HG03439 (cell line): Measurements from ENCODE around the gene NOXA1.

Source experiments
- ATAC-seq: cut with Tn5 transposase; IDR thresholded peaks from one replicate; pipeline ENCODE4 v1.9.1; 2021; ENCODE audit warnings: mild to moderate bottlenecking, moderate library complexity; ENCODE audit not compliant: unreplicated experiment

NOXA1 gene

DNA sequence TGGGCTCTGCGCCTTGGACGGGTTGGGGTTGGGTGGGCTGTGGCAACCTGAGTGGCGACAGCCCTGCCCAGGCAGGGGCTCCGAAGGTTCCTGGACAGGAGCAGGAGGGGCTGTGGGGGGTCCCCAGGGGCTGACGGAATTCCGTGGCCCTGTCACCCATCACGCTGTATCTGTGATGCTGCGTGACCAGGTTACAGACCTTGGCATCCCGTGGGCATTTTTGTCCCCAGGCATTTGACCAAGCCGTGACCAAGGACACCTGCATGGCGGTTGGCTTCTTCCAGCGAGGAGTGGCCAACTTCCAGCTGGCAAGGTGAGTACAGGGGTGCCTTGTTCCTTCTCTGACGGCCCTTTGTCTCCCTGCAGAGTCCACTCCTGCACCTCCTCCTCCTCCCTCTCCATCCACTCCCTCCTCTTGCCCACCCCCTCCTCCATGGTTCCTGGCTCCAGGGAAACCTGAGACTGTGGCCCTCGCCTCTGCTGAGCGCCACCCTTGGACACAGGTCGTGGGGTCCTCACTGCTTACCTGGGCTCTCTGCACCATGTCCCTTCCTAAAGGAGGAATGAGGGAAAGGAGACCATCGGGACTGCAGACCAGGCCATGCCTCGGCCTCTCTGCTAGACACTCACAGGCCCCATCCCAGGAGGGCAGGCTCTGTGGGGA is 3.0 kb downstream of the NOXA1 start:
- ATAC-seq: no peak

DNA sequence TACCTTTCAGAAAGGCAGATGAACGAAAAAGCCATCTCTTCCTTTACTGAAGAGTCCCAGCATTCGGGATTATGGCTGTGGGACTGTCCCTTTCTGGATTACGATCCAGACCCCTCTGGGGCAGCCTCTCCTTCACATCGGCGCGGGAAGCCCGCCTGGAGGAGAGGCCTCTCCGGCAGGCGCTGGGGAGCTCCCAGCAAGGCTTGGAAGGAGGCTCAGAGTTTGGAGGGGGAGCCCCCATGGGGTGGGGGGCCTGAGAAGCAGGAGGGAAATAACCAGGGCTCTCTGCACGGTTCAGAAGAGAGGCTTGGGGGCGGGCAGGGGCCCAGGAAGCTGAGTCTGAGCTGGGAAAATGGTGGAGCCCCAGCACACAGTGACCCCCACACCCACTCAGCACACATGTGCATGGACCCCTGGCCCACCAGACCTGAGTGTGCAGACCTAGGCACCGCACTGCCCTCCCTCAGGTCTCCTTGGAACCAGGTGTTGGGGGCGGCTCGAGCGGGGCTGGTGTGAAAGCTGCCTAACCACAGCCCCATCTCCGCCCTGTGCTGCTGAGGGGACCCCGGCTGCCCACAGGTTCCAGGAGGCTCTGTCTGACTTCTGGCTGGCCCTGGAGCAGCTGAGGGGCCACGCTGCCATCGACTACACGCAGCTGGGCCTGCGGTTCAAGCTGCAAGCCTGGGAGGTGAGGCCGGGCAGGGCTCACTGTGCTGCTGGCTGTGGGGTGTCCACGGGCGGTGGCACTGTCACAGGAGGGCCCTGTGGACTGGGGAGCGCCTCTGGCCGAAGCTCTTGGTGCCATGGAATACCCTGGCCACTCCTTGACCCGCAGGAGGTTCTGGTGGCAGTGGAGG is 4.5 kb downstream of the NOXA1 start:
- no peak for ATAC-seq

DNA sequence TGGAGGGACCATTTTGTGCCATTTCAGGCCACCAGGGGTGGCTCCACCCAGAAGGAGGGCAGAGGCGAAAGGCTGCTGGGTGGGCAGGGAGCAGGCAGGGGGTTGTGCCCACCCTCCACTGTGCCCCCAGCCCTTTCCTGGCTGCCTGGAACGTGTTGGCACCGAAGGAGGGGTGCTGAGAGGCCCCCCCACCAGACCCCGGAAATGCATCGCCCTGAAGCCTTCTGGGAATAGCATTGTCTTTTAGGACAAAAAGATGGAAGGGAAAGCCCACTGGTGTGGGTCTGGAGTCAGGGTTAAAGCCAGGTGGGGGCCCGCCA is 5.1 kb downstream of the NOXA1 start:
- no peak for ATAC-seq

DNA sequence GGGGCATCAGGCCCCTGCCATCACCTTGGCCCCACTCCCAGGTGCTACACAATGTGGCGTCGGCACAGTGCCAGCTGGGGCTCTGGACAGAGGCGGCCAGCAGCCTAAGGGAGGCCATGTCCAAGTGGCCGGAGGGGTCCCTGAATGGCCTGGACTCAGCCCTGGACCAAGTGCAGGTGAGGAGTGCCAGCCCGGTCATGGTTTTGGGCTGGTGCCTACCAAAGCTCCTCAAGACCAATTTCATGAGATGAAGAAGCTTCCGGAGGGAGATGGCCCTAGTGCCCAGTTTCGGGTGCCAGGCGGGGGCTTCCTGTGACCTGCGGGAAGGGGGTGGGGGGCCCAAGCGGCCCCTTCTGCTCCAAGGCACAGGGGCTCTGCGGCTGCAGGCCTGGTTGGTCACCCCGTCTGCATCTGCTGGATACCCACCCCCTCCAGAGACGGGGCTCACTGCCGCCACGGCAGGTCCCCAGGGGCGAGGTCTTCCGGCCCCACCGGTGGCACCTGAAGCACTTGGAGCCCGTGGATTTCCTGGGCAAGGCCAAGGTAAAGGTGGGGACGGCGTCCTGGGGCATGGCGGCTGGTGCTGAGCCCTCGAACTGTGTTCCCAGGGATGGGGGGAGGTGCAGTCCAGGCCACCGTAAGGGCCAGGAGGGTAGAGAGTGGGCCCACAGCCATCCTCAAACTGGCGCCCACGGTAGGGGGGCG is 5.8 kb downstream of the NOXA1 start:
- no peak for ATAC-seq

DNA sequence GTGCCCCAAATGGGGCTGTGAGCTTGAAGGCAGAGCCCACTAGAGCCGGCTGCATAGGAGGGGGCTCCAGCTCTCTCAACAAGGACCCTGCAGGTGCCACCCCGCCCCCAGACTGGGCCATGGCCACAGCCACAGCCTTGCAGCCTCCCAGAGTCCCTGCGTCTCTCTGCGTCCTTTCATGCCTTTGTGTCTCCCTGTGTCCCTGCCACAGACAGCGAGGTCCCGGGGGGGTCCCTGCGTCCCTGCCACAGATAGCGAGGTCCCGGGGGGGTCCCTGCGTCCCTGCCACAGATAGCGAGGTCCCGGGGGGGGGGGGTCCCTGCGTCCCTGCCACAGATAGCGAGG is 6.3 kb downstream of the NOXA1 start:
- ATAC-seq: no peak

DNA sequence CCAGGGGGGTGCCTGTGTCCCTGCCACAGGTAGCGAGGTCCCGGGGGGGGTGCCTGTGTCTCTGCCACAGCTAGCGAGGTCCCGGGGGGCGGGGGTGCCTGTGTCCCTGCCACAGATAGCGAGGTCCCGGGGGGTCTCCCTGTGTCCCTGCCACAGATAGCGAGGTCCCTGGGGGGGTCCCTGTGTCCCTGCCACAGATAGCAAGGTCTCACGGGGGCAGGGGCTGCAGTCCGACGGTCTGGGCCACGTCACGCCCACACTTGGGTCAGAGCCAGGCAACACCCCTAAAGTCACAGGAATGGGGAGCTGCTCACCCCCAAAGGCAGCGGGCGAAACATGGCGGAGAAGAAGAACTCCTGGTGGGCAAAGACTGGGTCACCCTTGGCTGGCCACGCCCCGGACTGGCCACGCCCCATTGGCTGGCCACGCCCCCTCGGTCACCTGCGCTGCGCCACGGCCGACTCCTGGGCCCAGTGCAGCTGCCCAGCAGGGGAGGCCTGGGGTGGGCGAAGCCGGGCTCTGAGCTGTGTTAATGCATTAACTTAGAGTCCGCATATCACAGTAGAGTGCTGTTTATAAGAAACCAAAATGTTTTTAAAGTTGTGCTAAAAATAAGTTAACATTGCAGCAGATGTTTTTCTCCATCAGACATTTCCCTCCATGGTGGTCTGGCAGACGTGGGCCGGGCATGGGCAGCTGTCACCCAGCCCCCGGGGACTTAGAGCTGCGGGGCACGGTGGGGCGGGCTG is 7.0 kb downstream of the NOXA1 start:
- no peak for ATAC-seq

DNA sequence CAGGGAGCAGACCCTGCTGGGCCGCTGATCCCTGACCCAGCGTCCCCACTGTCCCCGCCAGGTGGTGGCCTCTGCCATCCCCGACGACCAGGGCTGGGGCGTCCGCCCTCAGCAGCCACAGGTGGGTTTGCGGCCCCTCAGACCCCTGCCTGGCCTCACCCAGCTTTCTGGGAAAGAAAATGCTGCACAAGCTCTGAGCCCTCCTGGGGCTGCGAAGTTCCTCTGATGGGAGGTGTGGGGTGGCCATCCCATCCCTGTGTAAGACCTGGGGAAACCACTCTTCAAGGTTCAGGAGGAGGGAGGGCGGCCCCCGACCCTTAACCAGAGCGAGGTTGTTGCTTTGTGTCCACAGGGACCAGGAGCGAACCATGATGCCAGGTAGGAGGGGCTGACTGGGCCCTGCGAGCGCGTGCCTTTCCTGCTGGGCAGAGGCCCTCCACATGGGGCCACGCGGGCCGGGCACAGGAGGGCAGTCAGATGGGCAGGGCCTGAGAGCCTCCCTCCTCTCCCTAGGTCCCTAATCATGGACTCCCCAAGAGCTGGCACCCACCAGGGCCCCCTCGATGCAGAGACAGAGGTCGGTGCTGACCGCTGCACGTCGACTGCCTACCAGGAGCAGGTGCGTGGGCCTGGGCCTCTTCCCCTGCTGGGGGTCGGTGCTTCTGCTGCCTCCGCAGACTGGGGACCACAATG is 7.7 kb downstream of the NOXA1 start:
- no peak for ATAC-seq

DNA sequence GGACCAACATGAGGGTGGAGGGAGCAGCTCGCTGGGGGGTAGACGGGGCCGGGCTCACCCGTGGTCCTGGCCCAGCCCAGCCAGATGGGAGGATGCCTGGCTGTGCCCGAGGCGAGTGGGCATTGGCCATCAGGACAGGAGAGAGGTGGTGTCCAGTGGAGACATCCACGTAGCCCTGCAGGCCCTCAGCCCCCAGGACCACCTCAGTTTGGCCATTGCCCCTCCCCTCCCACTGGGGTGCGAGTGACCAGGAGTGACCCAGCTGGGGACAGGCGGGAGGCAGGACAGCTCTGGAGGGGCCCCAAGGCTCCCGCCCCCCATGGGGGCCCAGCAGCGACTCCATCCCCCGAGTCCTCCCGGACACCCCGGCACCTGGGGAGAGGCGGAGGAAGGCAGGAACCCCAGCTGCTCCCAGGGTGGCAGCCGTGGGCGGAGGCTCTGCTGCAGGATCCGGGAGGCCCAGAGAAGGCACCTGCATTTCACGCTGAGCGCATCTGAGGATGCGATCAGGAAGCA is 8.3 kb downstream of the NOXA1 start:
- no peak for ATAC-seq

DNA sequence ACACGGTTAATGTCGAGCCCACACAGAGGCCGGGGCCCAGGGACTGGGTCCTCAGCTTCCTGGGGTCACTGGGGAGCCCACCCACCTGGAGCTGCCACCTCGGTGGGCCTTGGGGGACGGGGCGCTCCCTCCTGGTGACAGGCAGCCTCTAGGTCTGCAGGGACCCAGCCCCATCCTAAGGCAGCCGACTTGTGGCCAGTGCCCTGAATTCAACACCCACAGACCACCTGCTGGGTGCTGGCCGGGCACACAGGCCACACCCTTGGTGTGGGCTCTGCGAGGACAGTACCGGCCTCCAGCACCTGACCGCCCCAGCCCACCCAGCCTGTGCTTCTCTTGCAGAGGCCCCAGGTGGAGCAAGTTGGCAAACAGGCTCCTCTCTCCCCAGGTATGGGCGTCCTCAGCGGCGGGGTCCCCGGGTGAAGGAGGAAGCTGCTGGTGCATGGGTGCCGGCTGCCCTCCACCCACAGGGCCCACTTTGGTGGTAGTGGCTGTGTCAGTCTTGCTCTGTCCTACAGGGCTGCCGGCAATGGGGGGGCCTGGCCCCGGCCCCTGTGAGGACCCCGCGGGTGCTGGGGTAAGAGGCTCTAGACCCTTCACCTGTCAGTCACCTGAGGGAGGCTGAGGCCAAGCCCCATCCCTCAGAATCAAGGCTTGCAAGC is 9.6 kb downstream of the NOXA1 start:
- ATAC-seq: no peak

DNA sequence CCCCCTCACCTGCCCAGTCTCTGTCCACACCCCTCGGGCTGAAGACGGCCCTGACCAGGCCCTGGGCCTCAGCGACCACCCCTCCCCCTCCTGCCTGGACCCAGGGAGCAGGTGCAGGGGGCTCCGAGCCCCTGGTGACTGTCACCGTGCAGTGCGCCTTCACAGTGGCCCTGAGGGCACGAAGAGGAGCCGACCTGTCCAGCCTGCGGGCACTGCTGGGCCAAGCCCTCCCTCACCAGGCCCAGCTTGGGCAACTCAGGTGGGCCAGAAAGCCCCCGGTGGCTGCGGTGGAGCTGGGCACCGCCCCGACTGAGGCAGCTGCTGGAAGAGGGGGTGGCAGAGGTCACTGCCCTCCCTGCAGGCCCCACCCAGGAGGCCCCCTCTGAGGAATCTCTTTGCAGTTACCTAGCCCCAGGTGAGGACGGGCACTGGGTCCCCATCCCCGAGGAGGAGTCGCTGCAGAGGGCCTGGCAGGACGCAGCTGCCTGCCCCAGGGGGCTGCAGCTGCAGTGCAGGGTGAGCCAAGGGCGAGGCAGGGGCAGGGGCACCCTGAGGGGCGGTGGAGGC is 10.2 kb downstream of the NOXA1 start:
- ATAC-seq: no peak

DNA sequence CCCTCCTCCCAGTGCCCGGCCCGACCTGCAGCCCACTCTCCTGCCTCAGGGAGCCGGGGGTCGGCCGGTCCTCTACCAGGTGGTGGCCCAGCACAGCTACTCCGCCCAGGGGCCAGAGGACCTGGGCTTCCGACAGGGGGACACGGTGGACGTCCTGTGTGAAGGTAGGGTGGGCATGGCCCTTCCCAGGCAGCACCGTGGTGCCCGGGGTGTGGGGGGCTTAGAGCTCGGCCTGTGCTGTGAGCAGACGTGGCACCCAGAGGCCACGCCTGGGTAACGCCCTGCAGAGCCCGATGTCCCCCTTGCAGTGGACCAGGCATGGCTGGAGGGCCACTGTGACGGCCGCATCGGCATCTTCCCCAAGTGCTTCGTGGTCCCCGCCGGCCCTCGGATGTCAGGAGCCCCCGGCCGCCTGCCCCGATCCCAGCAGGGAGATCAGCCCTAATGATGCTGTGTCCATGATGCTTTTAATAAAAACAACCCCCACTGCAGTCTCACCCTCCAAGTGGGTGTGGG is 10.8 kb downstream of the NOXA1 start:
- ATAC-seq: no peak

DNA sequence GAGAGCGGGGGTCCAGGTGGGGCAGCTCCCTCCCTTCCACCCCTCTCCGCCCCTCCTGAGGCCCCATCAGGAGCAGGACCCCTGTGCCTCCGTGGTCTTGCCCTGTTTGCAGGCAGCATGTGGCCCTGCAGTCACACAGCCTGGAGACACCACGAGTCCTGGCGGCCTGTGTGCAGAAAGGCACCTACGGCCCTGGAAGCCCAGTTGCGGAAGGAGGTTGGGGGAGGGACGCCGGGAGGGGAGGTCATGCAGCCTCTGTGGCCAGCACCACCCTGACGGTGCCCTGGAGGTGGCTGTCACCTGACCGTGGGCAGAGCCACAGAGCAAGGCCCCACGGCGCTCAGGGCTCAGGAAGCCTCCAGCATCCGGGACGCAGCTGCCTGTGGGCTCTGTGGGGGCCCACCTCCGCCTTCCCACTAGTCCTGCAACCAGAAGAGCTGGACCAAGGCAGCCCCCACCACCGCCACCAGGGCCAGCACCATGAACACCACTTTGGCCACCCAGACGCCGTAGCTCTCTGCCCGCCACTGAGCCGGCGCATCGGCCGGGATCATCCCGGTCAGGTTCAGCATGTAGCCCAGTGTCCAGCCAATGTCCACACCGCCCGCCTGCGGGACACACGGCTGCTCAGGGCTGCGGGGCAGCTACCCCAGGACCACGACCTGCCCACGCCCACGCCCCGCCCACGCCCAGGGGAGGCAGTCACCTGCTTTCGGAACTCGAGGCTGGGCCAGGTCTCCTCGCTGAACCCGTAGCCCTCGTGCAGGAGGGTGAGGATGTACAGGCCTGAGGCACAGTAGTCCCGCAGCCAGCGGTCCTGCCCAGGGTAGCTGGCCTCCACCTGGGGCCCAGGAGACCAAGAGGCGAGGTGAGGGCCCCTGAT is 11.5 kb downstream of the NOXA1 start:
- no peak for ATAC-seq

DNA sequence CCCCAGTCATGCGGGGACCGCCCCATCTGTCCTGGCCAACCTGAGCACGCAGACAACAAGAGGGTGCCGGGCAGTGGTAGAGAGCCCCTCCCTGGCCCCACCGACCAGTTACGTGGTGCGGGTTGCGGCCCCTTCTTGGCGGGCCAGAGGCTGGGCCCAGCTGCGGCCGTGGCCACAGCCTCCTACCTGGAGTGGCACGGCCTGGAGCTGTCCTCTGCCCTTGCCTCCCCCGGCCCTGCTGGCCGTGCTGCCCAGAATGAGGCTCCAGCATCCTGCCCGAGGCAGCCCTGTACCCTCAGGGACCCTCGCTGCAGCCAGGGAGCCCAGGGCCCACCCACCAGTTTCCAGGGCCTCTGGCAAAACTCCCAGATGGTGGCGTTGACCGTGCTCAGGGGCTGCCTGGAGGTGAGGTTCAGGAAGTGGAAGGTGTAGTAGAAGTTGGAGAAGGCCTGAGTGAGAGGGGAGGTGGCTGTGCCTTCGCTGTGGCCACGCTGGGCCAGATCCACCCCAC is 12.2 kb downstream of the NOXA1 start:
- ATAC-seq: no peak

DNA sequence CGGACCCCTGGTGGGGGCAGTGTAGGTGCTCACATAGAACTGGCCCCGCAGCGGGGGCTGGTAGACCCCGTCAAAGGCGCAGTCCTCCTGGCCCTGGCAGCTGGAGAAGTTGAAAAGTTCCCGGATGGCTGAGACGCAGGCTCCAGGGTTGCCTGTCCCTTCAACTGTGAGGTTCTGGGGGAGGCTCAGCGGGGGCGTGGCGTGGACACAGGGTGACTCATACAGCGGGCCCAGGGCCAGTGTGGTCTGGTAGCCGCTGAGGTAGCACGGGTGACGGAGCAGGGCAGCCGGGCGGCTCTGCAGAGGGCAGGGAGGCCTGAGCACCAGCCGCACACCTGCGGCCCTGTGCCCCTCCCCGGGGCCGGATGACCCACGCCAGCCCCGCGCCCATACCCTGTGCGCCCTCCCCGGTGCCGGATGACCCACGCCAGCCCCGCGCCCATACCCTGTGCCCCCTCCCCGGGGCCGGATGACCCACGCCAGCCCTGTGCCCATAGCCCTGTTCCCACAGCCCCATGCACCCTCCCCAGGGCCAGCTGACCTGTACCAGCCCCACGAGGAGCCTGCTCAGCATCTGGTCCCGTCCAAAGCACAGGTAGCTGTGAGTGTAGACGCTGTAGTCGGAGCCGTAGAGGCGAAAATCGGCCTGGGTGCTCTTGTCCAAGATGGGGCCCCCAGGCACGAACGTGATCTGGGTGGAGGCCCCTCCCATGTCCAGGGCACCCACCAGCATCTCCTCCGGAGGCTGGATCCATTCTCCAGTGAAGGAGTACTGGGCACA is 13.0 kb downstream of the NOXA1 start:
- no peak for ATAC-seq

DNA sequence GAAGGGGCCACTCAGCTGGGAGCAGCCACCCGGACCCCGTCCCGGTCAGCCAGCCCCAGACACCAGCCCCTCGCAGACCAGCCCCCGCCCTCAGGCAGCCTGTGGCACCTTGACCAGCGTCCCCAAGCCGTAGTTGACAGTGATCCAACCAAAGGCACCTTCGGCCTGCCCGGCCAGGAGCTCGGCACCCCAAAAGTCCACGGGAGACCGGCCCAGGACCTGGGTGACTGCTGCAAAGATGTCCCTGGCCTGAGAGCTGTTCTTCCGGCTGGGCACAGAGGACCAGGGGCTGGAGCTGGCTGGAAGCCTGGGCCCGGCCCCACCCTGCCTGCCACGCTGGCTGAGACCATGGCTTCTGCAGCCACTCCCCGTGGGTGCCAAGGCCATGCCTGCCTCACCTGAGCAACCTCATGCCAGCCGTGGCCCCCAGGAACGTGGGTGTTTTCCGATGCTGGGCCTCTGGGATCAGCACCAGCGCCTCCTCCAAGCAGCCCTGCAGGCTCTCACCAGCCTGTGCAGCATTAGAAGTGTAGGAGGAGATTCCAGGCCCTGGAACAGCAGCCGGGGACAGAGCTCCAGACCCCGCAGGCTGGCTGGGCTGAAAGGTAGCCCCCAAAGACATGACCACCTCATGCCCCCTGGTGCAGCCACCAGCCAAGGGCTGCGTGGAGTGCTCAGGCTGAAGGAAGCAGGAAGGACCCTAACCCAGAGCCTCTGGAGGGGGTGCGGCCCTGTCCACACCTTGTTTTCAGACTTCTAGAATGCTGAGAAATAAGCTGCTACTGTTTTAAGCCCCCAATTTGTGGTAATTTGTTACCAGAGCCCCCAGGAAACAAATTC is 13.8 kb downstream of the NOXA1 start:
- no peak for ATAC-seq

DNA sequence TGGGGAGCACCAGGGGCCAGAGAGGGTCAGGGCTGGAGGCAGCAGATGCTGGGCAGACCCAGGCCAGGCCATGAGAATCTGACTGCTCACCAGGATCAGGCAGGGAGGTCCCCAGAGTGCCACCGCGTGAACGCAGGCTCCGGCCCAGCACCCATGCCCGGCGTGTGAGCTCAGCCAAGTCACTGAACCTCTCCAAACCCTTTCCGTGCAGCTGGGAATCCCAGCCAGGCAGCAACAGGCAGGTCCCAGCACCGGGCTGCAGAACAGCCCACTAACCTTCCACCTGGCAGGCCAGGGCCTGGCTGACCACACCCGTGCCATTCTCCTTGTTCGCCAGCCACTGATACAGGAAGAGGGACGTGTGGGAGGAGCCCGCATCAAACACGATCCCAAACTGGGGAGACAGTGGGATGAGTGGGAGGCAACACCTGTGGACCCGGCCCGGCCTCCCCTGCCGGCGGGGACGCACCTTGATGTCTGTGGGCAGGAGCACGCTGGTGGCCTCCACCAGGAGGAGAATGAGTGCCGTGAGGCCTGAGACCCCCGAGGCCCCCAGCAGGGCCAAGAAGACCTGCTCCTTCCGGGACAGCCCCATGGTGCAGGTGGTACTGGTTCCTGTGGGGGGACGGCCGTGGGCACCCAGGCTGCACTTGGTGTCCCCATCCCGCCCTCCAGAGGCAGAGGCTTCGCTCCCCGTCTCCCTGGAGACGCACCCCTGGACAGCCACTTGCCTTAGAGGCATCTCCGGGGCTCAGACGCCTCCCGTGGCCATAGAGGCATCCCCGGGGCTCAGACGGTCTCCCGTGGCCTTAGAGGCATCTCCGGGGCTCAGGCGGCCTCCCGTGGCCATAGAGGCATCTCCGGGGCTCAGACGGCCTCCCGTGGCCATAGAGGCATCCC is 14.7 kb downstream of the NOXA1 start:
- no peak for ATAC-seq
